Natural killer cell (primary cell): ENCODE data around the gene PLA2G10. TPM values are rescaled to one million over a fixed set of nuclear protein-coding genes. Genes with fewer than 3 reads are reported as not detected.
"Not testable (repeated sequence)": the region's sequence is repeated elsewhere in the genome, so short reads cannot be mapped to it uniquely, and the experiment has no call there.

Source experiments
- ATAC-seq, 3 donors: fragments of 150-1000 bp in 2 of 3; fragments of 200-7000 bp in 1 of 3; cut with Tn5 transposase; 1 replicate in 1 of 3; 2 replicates in 2 of 3; pipeline ENCODE4 v1.10.0; 2021; ENCODE audit warnings: mild to moderate bottlenecking in 2 of 3, moderate library complexity in 2 of 3
- DNase-seq, 2 donors: peaks; one replicate each; pipeline versions ENCODE4 v3.0.0 to v3.0.0-alpha.2; 2013 to 2021; ENCODE audit warnings: mixed read lengths in 1 of 2
- H3K27ac ChIP-seq: one replicate; pipeline ENCODE4 v1.5.1; 2013; ENCODE audit warnings: mild to moderate bottlenecking, low read length
- H3K27me3 ChIP-seq: one replicate; pipeline ENCODE4 v1.6.1; 2013; ENCODE audit warnings: low read length; ENCODE audit not compliant: control insufficient read depth, insufficient read depth
- H3K36me3 ChIP-seq: one replicate; pipeline ENCODE4 v1.6.1; 2013; ENCODE audit warnings: low read length; ENCODE audit not compliant: control insufficient read depth, insufficient read depth
- H3K4me1 ChIP-seq: one replicate; pipeline ENCODE4 v1.6.1; 2013; ENCODE audit warnings: low read length; ENCODE audit not compliant: control insufficient read depth, insufficient read depth
- H3K4me3 ChIP-seq: one replicate; pipeline ENCODE4 v1.5.1; 2013; ENCODE audit warnings: low read length
- H3K9me3 ChIP-seq: one replicate; pipeline ENCODE4 v1.6.1; 2013; ENCODE audit warnings: low read length; ENCODE audit not compliant: control insufficient read depth, insufficient read depth
- H3K27ac Mint-ChIP-seq, 2 donors: one replicate each; pipeline ENCODE4 v1.8.0; 2022; ENCODE audit warnings: mild to moderate bottlenecking in 2 of 2, mixed read lengths in 2 of 2, moderate library complexity in 1 of 2
- H3K27me3 Mint-ChIP-seq, 2 donors: one replicate each; pipeline ENCODE4 v1.8.0; 2022; ENCODE audit warnings: low read depth in 2 of 2, mixed read lengths in 2 of 2
- H3K36me3 Mint-ChIP-seq: one replicate; pipeline ENCODE4 v1.8.0; 2022; ENCODE audit warnings: mixed read lengths
- H3K4me1 Mint-ChIP-seq, 2 donors: one replicate each; pipeline ENCODE4 v1.8.0; 2022; ENCODE audit warnings: mixed read lengths in 2 of 2
- H3K4me3 Mint-ChIP-seq: one replicate; pipeline ENCODE4 v1.8.0; 2022; ENCODE audit warnings: mild to moderate bottlenecking, moderate library complexity, mixed read lengths
- H3K9me3 Mint-ChIP-seq, 2 donors: one replicate each; pipeline ENCODE4 v1.8.0; 2022; ENCODE audit warnings: mixed read lengths in 2 of 2
- CTCF ChIP-seq: fragments of 200-600 bp; IDR thresholded peaks from one replicate; pipeline ENCODE4 v1.8.0; 2022; ENCODE audit warnings: antibody characterized with exemption
- WGBS: methylation state at CpG from one replicate; pipeline ENCODE4 v1.1.7; 2013; ENCODE audit warnings: missing lambda C conversion rate; ENCODE audit not compliant: insufficient coverage; 5-methylcytosine and 5-hydroxymethylcytosine counted together
- intact Hi-C: fragments of 100-400 bp; cut with micrococcal nuclease; formaldehyde crosslinking; loops from one replicate; pipeline ENCODE4 v1.14.2; 2022
- total RNA-seq, 4 donors: library from RNA; stranded (reverse); fragments of 120-200 nt in 1 of 4; gene quantifications; one replicate each; pipeline versions ENCODE4 v1.2.3 to v1.2.4, GENCODE V29; 2013 to 2022

PLA2G10 gene
- total RNA-seq, 3 donors from 2014 or later (not counting 1 experiment from before 2014, with no cell fraction given): not detected

DNA sequence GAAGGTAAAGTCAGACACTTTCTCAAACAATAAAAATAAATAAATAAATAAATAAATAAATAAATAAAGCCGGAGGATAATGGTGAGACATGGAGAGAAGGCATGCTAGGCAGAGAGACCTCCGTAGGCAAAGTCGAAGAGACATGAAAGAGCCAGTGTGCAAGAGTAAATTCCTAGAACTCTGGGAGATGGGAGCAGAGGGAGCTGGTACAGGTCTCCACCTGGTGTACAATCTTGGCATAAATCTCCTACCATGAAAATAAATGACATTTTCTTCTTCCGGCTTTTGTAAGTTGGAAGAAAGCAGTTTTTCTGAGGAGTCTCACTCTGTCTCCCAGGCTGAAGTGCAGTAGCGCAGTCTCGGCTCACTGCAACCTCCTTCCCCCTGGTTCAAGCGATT, 7.8 kb upstream of the PLA2G10 start:
- H3K4me3 ChIP-seq, H3K4me1 ChIP-seq, ATAC-seq, H3K27me3 Mint-ChIP-seq, H3K27ac Mint-ChIP-seq, H3K9me3 ChIP-seq, H3K27me3 ChIP-seq, H3K27ac ChIP-seq, DNase-seq, H3K9me3 Mint-ChIP-seq, H3K36me3 Mint-ChIP-seq, H3K36me3 ChIP-seq, intact Hi-C loops, H3K4me1 Mint-ChIP-seq, H3K4me3 Mint-ChIP-seq: not testable (repeated sequence)
- no CpG with 5 or more reads among the region's 7 CpGs for WGBS

DNA sequence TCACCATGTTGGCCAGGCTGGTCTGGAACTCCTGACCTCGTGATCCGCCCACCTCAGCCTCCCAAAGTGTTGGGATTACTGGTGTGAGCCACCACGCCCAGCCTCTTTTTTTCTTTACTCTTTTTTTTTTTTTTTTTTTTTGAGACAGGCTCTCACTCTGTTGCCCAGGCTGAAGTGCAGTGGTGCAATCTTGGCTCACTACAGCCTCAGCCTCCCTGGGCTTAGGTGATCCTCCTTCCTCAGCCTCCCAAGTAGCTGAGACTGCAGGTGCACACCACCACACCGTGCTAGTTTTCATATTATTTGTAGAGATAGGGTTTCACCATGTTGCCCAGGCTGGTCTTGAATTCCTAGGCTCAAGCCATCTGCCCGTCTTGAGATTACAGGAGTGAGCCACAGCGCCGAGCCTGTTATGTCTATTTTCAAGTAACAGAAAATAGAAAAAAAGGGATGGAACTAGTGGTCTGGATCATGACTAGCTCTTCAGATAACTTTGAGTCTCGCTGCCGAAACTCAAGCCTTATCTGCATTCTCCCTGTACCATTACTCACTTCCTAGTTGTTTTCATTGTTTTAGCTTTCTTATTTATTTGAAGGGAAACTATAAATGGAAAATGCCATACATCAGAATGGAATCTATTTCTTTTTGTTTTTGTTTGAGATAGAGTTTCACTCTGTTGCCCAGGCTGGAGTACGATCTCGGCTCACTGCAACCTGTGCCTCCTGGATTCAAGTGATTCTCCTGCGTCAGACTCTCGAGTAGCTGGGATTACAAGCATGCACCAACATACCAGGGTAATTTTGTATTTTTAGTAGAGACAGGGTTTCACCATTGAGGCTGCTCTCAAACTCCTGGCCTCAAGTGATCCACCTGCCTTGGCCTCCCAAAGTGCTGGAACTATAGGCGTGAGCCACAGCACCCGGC, 8.0 kb downstream of the PLA2G10 start:
- DNase-seq, H3K4me1 ChIP-seq, H3K27me3 ChIP-seq, intact Hi-C loops, ATAC-seq, H3K9me3 ChIP-seq, H3K27ac ChIP-seq, H3K27ac Mint-ChIP-seq, H3K36me3 Mint-ChIP-seq, H3K4me3 ChIP-seq, H3K9me3 Mint-ChIP-seq, H3K4me3 Mint-ChIP-seq, H3K4me1 Mint-ChIP-seq, H3K36me3 ChIP-seq, H3K27me3 Mint-ChIP-seq: not testable (repeated sequence)
- WGBS: 90% methylated on average over 13 of the region's 15 CpGs

DNA sequence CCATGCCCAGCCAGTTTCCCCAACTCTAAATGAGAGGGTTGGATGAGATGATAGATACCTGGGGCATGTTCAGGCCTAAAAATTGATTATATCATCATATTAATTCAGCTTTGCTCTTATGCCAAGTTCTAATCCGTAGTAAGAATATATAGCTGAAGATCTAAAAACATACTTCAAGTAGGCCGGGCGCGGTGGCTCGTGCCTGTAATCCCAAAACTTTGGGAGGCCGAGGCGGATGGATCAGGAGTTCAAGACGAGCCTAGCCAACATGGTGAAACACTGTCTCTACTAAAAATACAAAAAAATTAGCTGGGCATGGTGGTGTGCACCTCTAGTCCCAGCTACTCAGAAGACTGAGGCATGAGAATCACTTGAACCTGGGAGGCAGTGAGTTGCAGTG, 12.0 kb downstream of the PLA2G10 start:
- Histone ChIP-seq H3K27ac (no peak overlapping the region), H3K36me3 (no peaks in the 10 kb centered on the region), H3K27me3 (peaks cover 2% of the 10 kb centered on the region), H3K4me3 (no peak overlapping the region), H3K9me3 (no peaks in the 10 kb centered on the region), H3K4me1 (no peaks in the 10 kb centered on the region)
- DNase-seq (no peak), ATAC-seq (no peak)
- intact Hi-C loops: no loop called here
- TF ChIP-seq CTCF: no peak
- Mint-ChIP-seq H3K4me3 (no peak overlapping the region), H3K4me1 (no peaks in the 10 kb centered on the region), H3K9me3 (no peaks in the 10 kb centered on the region), H3K27ac (no peak overlapping the region), H3K36me3 (no peaks in the 10 kb centered on the region), H3K27me3 (peaks cover 7% of the 10 kb centered on the region in 2 donors)
- 96% methylated on average over 8 of the region's 8 CpGs for WGBS

GRCh38 chr16:14681115-14681514, 13.0 kb downstream of the PLA2G10 start:
- DNase-seq (no peak), ATAC-seq (no peak)
- Histone ChIP-seq H3K27me3 (peaks cover 2% of the 10 kb centered on the region), H3K36me3 (no peaks in the 10 kb centered on the region), H3K4me1 (no peaks in the 10 kb centered on the region), H3K27ac (no peak overlapping the region), H3K4me3 (no peak overlapping the region), H3K9me3 (no peaks in the 10 kb centered on the region)
- Mint-ChIP-seq H3K27ac (no peak overlapping the region), H3K27me3 (peaks cover 7% of the 10 kb centered on the region in 2 donors), H3K4me3 (no peak overlapping the region), H3K4me1 (no peaks in the 10 kb centered on the region), H3K36me3 (no peaks in the 10 kb centered on the region), H3K9me3 (no peaks in the 10 kb centered on the region)
- no peak for TF ChIP-seq CTCF
- intact Hi-C loops: no loop called here
- WGBS: 100% methylated on average over 4 of the region's 4 CpGs

GRCh38 chr16:14680396-14680795, 13.7 kb downstream of the PLA2G10 start:
- WGBS: 93% methylated on average over 7 of the region's 7 CpGs
- H3K4me3 Mint-ChIP-seq, intact Hi-C loops: not testable (repeated sequence)

More at GRCh38 chr16:14680396-14680795, 13.7 kb downstream of the PLA2G10 start:
- not testable (repeated sequence) for H3K27ac ChIP-seq, H3K4me1 Mint-ChIP-seq, ATAC-seq, H3K9me3 Mint-ChIP-seq, H3K4me3 ChIP-seq, H3K27me3 Mint-ChIP-seq, H3K4me1 ChIP-seq, H3K27ac Mint-ChIP-seq, H3K36me3 ChIP-seq, DNase-seq, H3K9me3 ChIP-seq, H3K27me3 ChIP-seq, H3K36me3 Mint-ChIP-seq
